ENCODE results near the gene TNK2. TPM values are rescaled to one million over a fixed set of nuclear protein-coding genes. Genes with fewer than 3 reads are reported as not detected.
A peak's percentile ranks its signal among the peaks of the same experiment; 100 is the strongest.
"Not testable (repeated sequence)": the region's sequence is repeated elsewhere in the genome, so short reads cannot be mapped to it uniquely, and the experiment has no call there.

Gene TNK2
- total RNA-seq, 2 experiments from 2014 or later: 150 to 177 TPM

GRCh38 chr3:195816276-195816913, 92.0 kb downstream of the TNK2 start:
- DNase-seq; ATAC-seq; H3K27me3 Mint-ChIP-seq; H3K4me1 Mint-ChIP-seq; H3K36me3 Mint-ChIP-seq; H3K9me3 Mint-ChIP-seq (ENCODE audit: low read depth); H3K4me3 Mint-ChIP-seq; H3K27ac Mint-ChIP-seq; CTCF ChIA-PET: not testable (repeated sequence)

- Mint-ChIP-seq H3K4me1 (peaks cover 3% of the 10 kb centered on the region), H3K36me3 (no peaks in the 10 kb centered on the region), H3K4me3 (no peak overlapping the region), H3K9me3 (ENCODE audit: low read depth) (no peaks in the 10 kb centered on the region), H3K27ac (no peak overlapping the region), H3K27me3 (peaks cover 4% of the 10 kb centered on the region)
- ATAC-seq: no peak
- peak; percentile 52 for DNase-seq
- CTCF ChIA-PET: interaction anchor here (0.8 to 1.1 kb wide), 2 partner anchors 35 to 78 kb away, joined by 3 to 8 read pairs; no protein-coding TSS in a partner anchor
These were observed 93.1 kb downstream of the TNK2 start for GRCh38 chr3:195815169-195815771.

GRCh38 chr3:195813916-195814640, 94.3 kb downstream of the TNK2 start:
- H3K9me3 Mint-ChIP-seq (ENCODE audit: low read depth): no peaks in the 10 kb centered on the region

More at GRCh38 chr3:195813916-195814640, 94.3 kb downstream of the TNK2 start:
- CTCF ChIA-PET: interaction anchor here (0.8 kb wide), 1 partner anchor 80 kb away, joined by 3 read pairs; no protein-coding TSS in a partner anchor
- peaks cover 3% of the 10 kb centered on the region for H3K4me1 Mint-ChIP-seq
- no peaks in the 10 kb centered on the region for H3K36me3 Mint-ChIP-seq
- DNase-seq (no peak), ATAC-seq (no peak)
- H3K4me3 Mint-ChIP-seq: no peak overlapping the region
- peaks cover 4% of the 10 kb centered on the region for H3K27me3 Mint-ChIP-seq
- H3K27ac Mint-ChIP-seq: no peak overlapping the region

Small RNA genes within 50 kb of the gene (microRNA-seq; reads per million reads assigned to microRNA genes)
- not detected for gene MIR6829

Other genes with a start within 250 kb of the TNK2 start
- gene MUC20, start 187.6 kb downstream of the TNK2 start, total RNA-seq: 1 to 10 TPM in 1 of 2 experiments, under 1 TPM in 1; 0.85 to 1.9 TPM
- under 1 TPM; 0.03 to 0.26 TPM for gene MUC4, start 96.6 kb downstream of the TNK2 start, total RNA-seq
- 100 to 1,000 TPM; 409 to 782 TPM for gene TFRC, start 173.5 kb upstream of the TNK2 start, total RNA-seq